ENCODE data around the gene EIF1. TPM values are rescaled to one million over a fixed set of nuclear protein-coding genes. Genes with fewer than 3 reads are reported as not detected.
A peak's percentile ranks its signal among the peaks of the same experiment; 100 is the strongest.

EIF1 gene
- polyA plus RNA-seq, 2 of the 4 experiments (the other 2 are of a cell fraction) = 834 to 873 TPM

- FAIRE-seq = no peak
- H3K9me3 ChIP-seq = no peaks in the 10 kb centered on the region
- ChIA-PET CTCF (interaction anchor here (1.1 to 96.0 kb wide), 9 partner anchors 11 to 235 kb away, joined by 3 to 3262 read pairs (median 4); partner anchors contain the start of genes FKBP10, HAP1, JUP and P3H4), POLR2A (interaction anchor here (1.2 kb wide), 1 partner anchor 61 kb away, joined by 3 read pairs; the partner anchor contains the start of gene JUP)
- TF ChIP-seq HOXA7 (CRISPR knock-in tag; IDR thresholded peaks at IDR 0.05) (no peak), POLR2AphosphoS2 (conservative IDR thresholded peaks at IDR 0.05; ENCODE audit: low read length) (no peak), E2F6 (IDR thresholded peaks at IDR 0.05; ENCODE audit: borderline replicate concordance, low read depth) (no peak), FOSL2 (IDR thresholded peaks at IDR 0.05) (no peak), FOSL2 (CRISPR knock-in tag; IDR thresholded peaks at IDR 0.05) (no peak), ZC3H11A (IDR thresholded peaks at IDR 0.05) (no peak), USF2 (IDR thresholded peaks at IDR 0.05) (no peak), ZNF302 (CRISPR knock-in tag; IDR thresholded peaks at IDR 0.05) (no peak), SREBF2 (IDR thresholded peaks at IDR 0.05) (no peak), BHLHE40 (IDR thresholded peaks at IDR 0.05; ENCODE audit: low read depth, low read length) (no peak), FOSB (CRISPR knock-in tag; IDR thresholded peaks at IDR 0.05) (no peak), NFE2L2 (conservative IDR thresholded peaks at IDR 0.05; ENCODE audit: low read length) (no peak), ZFP36 (IDR thresholded peaks at IDR 0.05; ENCODE audit: borderline replicate concordance, partially characterized antibody) (no peak), REST (IDR thresholded peaks at IDR 0.05) (no peak), TFCP2L1 (CRISPR knock-in tag; IDR thresholded peaks at IDR 0.05) (no peak), TP53 (CRISPR knock-in tag; IDR thresholded peaks at IDR 0.05) (no peak), RFX5 (IDR thresholded peaks at IDR 0.05) (no peak), EHF (CRISPR knock-in tag; IDR thresholded peaks at IDR 0.05) (no peak)
- H3K4me1 ChIP-seq = no peaks in the 10 kb centered on the region
- 86% methylated on average over 4 of the region's 5 CpGs for WGBS (ENCODE audit: missing lambda C conversion rate)
- no peak overlapping the region for H3K4me3 ChIP-seq
- H3K4me2 ChIP-seq = no peak overlapping the region
- H3K27ac ChIP-seq = no peak overlapping the region
- no peak for DNase-seq (ENCODE audit: low read depth in 1 of 2, low spot score in 1 of 2)
- ATAC-seq = peak; percentile 26 to 52; a peak in 4 of 6 replicates
These were observed 36.4 kb downstream of the EIF1 start for GRCh38 chr17:41725134-41725533.

GRCh38 chr17:41728056-41728455 is 39.4 kb downstream of the EIF1 start:
- Histone ChIP-seq H3K4me2 (no peak overlapping the region), H3K27ac (no peak overlapping the region), H3K4me3 (no peak overlapping the region), H3K9me3 (no peaks in the 10 kb centered on the region), H3K4me1 (no peaks in the 10 kb centered on the region)
- ChIA-PET CTCF (interaction anchor here (0.9 to 96.0 kb wide), 6 partner anchors 8 to 375 kb away, joined by 3 to 3262 read pairs (median 20); partner anchors contain the start of genes FKBP10, HAP1, JUP and P3H4), POLR2A (interaction anchor here (1.4 kb wide), 1 partner anchor 40 kb away, joined by 5 read pairs; the partner anchor contains the start of gene EIF1)
- TF ChIP-seq PHF8 (IDR thresholded peaks at IDR 0.05; ENCODE audit: borderline replicate concordance, low read depth) (no peak), POLR2AphosphoS2 (conservative IDR thresholded peaks at IDR 0.05; ENCODE audit: low read length) (no peak), ZFP36 (IDR thresholded peaks at IDR 0.05; ENCODE audit: borderline replicate concordance, partially characterized antibody) (no peak), ZSCAN20 (CRISPR knock-in tag; IDR thresholded peaks at IDR 0.05) (no peak), CBX8 (IDR thresholded peaks at IDR 0.05) (no peak), PBX3 (IDR thresholded peaks at IDR 0.05) (no peak), CHD4 (IDR thresholded peaks at IDR 0.05; ENCODE audit: borderline replicate concordance) (no peak), MAX (IDR thresholded peaks at IDR 0.05) (no peak), MYC (IDR thresholded peaks at IDR 0.05; ENCODE audit: borderline replicate concordance, low read length) (no peak), ZNF302 (CRISPR knock-in tag; IDR thresholded peaks at IDR 0.05) (no peak), RNF2 (IDR thresholded peaks at IDR 0.05; ENCODE audit: borderline replicate concordance, low read depth) (no peak)
- no peak for FAIRE-seq
- DNase-seq (ENCODE audit: low read depth in 1 of 2, low spot score in 1 of 2) = no peak
- 65% methylated on average over 12 of the region's 12 CpGs for WGBS (ENCODE audit: missing lambda C conversion rate)
- ATAC-seq = no peak
